Rectal smooth muscle tissue (tissue), 1 donor: Measurements from ENCODE around the gene TNFSF8.

Source experiments
- H3K27ac ChIP-seq: one replicate; pipeline ENCODE4 v1.7.0; 2013; ENCODE audit warnings: low read depth, low read length, inconsistent platforms
- H3K27me3 ChIP-seq: one replicate; pipeline ENCODE4 v1.7.0; 2013; ENCODE audit warnings: low read length; ENCODE audit not compliant: control insufficient read depth, insufficient read depth
- H3K36me3 ChIP-seq: one replicate; pipeline ENCODE4 v1.7.0; 2013; ENCODE audit warnings: low read length; ENCODE audit not compliant: control insufficient read depth, insufficient read depth
- H3K4me1 ChIP-seq: one replicate; pipeline ENCODE4 v1.7.0; 2013; ENCODE audit warnings: low read length; ENCODE audit not compliant: control insufficient read depth, insufficient read depth
- H3K4me3 ChIP-seq: one replicate; pipeline ENCODE4 v1.7.0; 2013; ENCODE audit warnings: low read length
- H3K9ac ChIP-seq: one replicate; pipeline ENCODE4 v1.7.0; 2013; ENCODE audit warnings: low read length

TNFSF8 gene

DNA sequence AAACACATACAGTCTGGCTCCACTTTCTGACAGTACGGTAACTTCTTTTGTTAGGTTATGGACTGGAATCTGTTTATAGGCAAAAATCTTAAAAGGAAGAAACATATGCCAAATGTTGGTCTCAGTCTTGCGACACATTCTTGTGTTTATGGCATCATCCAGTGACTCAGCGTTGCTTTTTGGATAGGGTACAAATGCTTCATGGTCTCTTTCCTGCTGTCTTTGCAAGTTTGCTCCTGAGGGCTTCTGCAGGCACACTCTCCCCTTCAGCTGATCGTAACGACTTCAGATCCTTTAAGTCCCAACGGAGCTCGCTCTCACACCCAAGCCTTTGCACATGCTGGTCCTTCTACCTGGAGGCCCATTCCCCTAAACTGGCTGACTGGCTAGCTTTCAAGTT lies 23.6 kb upstream of the TNFSF8 start:
- Histone ChIP-seq H3K36me3 (no peaks in the 10 kb centered on the region), H3K9ac (no peak overlapping the region), H3K27me3 (no peaks in the 10 kb centered on the region), H3K4me3 (no peak overlapping the region), H3K27ac (peak overlapping the region; percentile 17), H3K4me1 (peaks cover 3% of the 10 kb centered on the region)

DNA sequence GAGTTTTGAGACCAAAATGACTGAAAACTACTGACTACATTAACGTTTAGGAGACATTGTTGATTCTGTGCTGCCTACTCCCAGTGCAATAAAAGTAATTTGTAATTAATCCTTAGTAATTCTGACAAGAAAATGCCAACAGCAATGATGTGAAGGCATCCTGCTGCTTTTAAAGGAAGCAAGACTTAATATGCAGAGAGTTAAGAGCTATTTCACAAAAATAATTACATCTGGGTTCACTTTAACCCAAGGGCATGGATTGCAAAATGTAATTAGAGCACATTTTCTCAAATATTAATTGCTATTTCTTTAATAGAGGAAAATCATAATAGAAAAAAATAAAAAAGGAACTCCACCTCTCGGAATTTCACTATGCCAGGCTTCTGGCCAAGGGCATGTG lies 22.7 kb upstream of the TNFSF8 start:
- Histone ChIP-seq H3K27ac (no peak overlapping the region), H3K36me3 (no peaks in the 10 kb centered on the region), H3K9ac (no peak overlapping the region), H3K4me1 (peaks cover 3% of the 10 kb centered on the region), H3K4me3 (no peak overlapping the region), H3K27me3 (no peaks in the 10 kb centered on the region)

DNA sequence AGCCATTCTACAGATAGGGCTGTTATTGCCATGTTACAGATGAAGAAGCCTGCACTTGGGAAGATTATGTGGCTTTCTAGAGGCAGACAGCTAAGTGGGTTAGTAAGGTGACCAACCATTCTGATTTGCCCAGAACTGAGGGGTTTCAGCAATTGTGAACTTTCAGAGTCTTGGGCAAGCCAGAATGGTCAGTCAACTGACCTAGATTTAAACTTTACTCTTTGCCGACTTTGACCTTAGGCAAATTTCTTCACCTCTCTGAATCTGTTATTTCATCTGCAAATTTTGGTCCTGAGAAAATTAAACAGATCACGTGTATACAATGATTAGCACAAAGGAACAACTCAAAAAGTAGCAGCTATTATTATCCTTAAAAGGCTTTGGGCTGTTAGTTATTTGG lies 20.4 kb upstream of the TNFSF8 start:
- Histone ChIP-seq H3K27me3 (no peaks in the 10 kb centered on the region), H3K36me3 (no peaks in the 10 kb centered on the region), H3K9ac (no peak overlapping the region), H3K4me1 (no peaks in the 10 kb centered on the region), H3K27ac (no peak overlapping the region), H3K4me3 (no peak overlapping the region)

DNA sequence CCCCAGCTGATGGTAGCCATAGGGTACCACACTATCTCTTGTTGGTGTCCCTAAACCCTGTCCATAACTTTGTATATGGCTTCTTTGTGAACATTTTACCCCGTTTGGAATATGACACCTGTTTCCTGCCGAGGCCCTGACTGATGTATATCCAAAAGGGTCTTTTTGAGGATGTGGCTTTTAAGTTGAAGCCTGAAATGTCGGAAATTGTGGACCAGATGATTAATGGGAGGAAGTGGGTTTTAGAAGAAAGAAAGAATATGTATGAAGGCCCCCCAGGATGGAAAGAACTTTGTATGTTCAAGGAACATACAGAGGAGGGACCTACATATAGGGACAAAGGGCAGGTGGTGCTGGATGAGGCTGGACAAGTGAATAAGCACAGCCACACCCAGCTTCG lies 16.7 kb upstream of the TNFSF8 start:
- Histone ChIP-seq H3K9ac (no peak overlapping the region), H3K27me3 (no peaks in the 10 kb centered on the region), H3K4me1 (no peaks in the 10 kb centered on the region), H3K4me3 (no peak overlapping the region), H3K27ac (no peak overlapping the region), H3K36me3 (no peaks in the 10 kb centered on the region)

DNA sequence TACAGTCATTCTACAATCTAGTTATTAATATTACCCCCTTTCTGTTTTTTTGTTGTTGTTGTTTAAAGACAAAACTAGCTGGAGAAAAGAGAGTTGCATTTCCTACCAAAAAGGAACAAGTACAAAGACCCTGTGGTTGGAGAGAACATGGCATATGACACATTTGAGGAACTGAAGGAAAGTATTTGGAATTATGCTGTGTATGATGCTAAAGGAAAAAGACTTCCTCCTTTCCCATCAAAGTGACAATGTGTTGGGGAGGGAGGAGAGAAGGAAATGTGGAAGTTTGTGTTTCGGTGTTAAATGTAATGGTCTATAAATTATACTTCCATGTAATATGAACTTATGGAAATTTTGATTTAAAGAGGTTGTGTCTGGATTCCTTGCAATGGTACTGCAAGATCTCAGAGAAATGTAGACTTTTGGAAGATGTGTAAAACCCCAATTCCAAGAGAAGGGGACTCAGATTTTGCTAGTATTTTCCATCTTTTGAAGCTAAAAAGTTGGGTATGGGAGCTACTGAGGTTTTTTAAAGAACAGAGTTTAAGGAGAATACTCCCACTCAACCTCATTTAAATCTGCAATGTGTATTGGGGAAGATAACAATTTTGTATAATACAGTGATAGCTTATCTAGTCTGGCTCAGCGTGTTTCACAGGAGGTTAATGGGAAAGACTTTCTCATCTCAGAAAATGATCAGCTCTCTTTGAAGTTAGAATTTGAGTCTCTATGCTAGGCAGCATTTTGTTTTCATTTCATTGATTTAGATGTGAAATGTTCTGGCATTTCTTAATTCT lies 15.4 kb upstream of the TNFSF8 start:
- H3K27ac ChIP-seq: no peak overlapping the region
- no peaks in the 10 kb centered on the region for H3K36me3 ChIP-seq
- H3K4me3 ChIP-seq: no peak overlapping the region
- no peaks in the 10 kb centered on the region for H3K27me3 ChIP-seq
- H3K9ac ChIP-seq: no peak overlapping the region
- no peaks in the 10 kb centered on the region for H3K4me1 ChIP-seq

DNA sequence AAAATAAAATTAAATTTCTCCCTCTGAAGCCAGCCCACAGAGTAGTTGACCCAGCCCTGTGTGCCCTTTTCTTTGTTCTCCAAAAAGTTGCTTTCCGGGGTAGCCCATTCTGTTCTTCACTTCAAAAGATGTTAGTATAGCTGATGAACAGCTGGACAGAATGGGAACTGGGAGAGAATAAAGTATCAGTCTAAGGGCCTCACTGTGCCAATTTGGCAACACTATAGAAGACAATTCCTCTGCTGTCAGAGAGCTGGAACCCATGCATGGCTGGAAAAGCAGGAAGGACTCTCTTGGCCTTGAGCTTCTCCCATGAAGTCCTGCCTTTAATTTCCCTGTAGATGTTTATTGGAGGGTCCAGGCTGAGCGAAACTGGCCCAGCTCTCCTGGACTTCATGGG lies 11.0 kb upstream of the TNFSF8 start:
- Histone ChIP-seq H3K4me1 (no peaks in the 10 kb centered on the region), H3K36me3 (no peaks in the 10 kb centered on the region), H3K9ac (no peak overlapping the region), H3K27ac (no peak overlapping the region), H3K4me3 (no peak overlapping the region), H3K27me3 (no peaks in the 10 kb centered on the region)

DNA sequence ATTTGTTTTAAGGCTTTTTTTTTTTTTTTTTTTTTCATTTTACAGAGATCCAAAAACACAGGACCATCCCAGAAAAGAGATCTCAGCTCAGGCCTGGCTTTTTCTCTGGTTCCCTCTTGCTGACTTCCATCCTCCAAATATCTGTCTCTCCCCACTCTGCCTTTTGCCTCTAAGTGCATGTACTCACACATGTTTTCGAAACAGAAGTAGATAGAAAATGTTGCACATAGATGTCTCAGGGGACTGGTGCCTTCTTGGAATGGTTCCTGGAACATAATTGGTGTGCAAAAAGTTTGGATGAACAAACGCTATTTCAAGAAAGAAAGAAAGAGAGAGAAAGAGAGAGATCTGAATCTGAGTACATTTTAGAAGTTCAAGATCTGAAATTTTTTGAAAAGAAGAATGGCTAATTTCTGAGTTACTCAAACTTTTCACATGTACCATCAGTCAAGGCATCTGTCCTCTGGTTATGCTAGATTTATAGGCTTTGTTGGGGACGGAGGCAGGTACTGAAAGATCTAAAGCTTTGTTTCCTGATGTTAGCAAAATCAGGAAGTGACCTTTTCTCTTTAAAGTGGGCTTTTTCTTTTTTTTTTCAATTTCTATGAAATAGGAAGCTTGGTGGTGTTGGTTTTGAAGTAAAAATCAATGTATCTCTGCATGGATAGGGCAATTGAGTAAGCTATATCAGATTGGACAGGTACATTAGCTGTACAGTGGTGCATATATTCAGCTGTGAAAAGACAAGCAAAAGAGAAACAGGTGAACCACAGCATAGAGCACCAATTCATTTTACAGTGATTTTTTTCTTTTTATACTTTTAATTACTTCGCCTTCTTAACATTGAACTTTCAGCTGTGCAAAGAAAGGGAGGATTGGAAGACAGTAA lies 8.5 kb upstream of the TNFSF8 start:
- no peaks in the 10 kb centered on the region for H3K27me3 ChIP-seq
- no peak overlapping the region for H3K4me3 ChIP-seq
- H3K9ac ChIP-seq: no peak overlapping the region
- H3K27ac ChIP-seq: no peak overlapping the region
- no peaks in the 10 kb centered on the region for H3K36me3 ChIP-seq
- H3K4me1 ChIP-seq: no peaks in the 10 kb centered on the region

DNA sequence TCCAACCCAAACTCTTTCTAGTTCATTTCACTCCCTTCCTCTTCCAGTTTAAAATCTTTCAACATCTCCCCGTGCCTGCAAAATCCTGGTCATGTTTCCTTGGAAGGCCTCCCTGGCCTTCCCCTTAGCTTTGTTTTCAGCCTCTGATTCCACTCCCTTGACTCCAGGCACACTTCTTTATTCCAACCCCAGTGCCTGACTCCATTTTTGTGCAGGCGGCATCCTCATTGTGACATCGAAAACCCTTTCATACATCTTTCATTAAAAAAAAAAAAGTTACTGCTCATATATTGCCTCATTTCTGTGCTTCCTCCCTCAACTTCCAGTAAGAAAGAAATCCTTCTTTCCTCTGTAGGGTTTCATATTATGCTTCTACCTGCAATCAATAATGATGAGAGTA lies 7.1 kb upstream of the TNFSF8 start:
- Histone ChIP-seq H3K9ac (no peak overlapping the region), H3K4me3 (no peak overlapping the region), H3K4me1 (no peaks in the 10 kb centered on the region), H3K27ac (no peak overlapping the region), H3K27me3 (no peaks in the 10 kb centered on the region), H3K36me3 (no peaks in the 10 kb centered on the region)

DNA sequence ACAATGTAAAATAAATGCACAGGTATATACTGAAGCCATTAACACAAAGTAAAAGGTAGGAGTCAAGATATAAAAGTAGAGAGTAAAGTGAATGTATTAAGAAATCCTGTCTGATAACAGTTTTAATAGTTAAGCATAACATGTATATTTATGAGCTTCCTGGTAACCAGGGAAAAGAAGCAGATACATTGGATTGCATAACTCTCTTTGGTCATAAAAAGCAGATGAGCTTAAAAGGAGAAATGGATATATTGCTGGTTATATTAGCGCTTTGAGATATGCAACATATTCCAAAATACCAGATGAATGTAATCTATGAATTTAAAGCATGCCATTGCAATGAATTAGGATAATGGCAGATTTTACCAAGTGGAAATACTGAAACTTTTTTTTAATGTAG lies 6.2 kb upstream of the TNFSF8 start:
- Histone ChIP-seq H3K27ac (no peak overlapping the region), H3K4me3 (no peak overlapping the region), H3K36me3 (no peaks in the 10 kb centered on the region), H3K27me3 (no peaks in the 10 kb centered on the region), H3K9ac (no peak overlapping the region), H3K4me1 (no peaks in the 10 kb centered on the region)

DNA sequence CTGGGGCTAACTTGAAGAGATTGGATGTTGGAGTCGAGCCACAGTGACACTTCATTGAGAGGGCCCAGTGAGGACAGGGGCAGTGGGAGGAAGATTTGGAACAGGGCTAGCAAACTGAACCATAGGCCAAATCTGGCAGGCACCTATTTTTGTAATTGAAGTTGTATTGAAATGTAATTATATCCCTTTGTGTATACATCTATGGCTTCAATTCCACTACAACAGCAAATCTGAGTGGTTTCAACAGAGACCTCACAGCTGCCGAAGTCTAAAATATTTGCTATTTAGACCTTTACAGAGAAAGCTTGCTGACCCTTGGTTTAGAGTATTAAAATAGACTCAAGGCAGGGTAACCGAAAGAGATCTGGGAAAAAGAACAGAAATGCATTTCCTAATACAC lies 4.7 kb upstream of the TNFSF8 start:
- H3K4me1 ChIP-seq: no peaks in the 10 kb centered on the region
- H3K27me3 ChIP-seq: no peaks in the 10 kb centered on the region
- no peak overlapping the region for H3K27ac ChIP-seq
- H3K4me3 ChIP-seq: no peak overlapping the region
- no peak overlapping the region for H3K9ac ChIP-seq
- no peaks in the 10 kb centered on the region for H3K36me3 ChIP-seq

DNA sequence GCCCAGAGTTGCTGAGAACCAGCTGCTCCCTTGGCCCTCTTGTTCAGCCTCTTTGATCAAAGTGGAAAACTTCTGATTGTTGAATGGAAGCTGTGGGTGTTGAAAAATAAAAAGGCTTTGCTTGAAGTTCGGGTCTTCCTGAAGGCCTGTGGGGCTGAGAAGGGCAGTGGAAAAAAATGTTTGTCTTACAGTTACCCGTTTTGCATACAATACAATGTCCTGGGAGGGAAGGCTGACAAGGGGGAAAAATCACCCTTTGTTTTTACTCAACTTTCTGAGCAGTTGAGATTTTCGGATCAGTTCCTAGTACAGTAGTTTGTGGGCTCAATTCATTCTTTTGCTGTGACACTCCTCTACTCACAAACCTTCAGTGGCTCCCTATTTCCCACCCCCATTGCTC lies 2.1 kb upstream of the TNFSF8 start:
- H3K36me3 ChIP-seq: no peaks in the 10 kb centered on the region
- no peak overlapping the region for H3K9ac ChIP-seq
- no peaks in the 10 kb centered on the region for H3K4me1 ChIP-seq
- H3K4me3 ChIP-seq: no peak overlapping the region
- H3K27me3 ChIP-seq: no peaks in the 10 kb centered on the region
- H3K27ac ChIP-seq: no peak overlapping the region

DNA sequence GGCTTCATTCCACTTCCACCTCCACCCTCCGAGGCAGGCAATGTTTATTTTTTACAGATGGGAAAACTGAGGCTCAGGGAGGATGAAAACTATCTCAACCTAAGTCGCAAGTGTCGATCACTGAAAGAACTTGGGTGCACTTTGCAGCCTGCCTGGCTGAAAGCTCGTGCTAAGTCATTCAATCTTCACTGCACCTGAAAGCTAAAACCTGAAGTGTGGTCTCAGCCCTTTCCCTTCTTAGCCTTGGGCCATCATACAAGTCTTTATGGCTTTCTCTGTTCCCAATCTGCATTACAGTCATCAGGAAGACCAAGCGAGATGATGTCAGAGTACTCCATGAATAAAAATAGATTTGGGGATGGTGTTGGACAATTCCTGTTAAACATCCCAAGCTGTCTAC lies 1.0 kb upstream of the TNFSF8 start:
- Histone ChIP-seq H3K27me3 (no peaks in the 10 kb centered on the region), H3K4me3 (no peak overlapping the region), H3K27ac (no peak overlapping the region)

DNA sequence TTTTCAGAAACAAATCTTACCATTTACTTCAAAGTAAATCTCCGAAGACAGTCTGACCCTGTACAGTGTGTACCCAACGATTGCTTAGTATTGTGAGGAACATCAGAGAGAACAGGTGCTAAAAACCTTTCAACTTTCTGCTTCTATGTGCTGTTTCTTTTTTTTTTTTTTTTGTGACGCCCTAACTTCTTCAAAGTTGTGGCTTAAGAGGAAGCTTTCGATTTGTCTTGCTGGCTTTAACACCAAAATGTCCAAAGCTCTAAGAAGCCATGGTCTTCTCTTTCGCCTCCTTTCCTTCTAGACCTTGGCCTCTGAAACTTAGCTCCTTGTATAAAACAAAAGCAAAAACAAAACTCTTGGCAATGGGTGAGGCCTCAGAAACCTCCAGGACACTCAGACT lies 1.2 kb downstream of the TNFSF8 start:
- Histone ChIP-seq H3K27me3 (no peaks in the 10 kb centered on the region), H3K4me1 (no peaks in the 10 kb centered on the region), H3K36me3 (no peaks in the 10 kb centered on the region), H3K9ac (no peak overlapping the region), H3K27ac (no peak overlapping the region), H3K4me3 (peak overlapping the region; percentile 1)

More for the DNA sequence above, 1.0 kb upstream of the TNFSF8 start:
- Histone ChIP-seq H3K36me3 (no peaks in the 10 kb centered on the region), H3K4me1 (no peaks in the 10 kb centered on the region), H3K9ac (no peak overlapping the region)
